Skeletal muscle tissue (tissue), 4 donors: ENCODE data around the gene HAND1. TPM values are rescaled to one million over a fixed set of nuclear protein-coding genes. Genes with fewer than 3 reads are reported as not detected.
A peak's percentile ranks its signal among the peaks of the same experiment; 100 is the strongest.

Experiments
- H3K27ac ChIP-seq: one replicate; pipeline ENCODE4 v1.7.0; 2013; ENCODE audit warnings: mild to moderate bottlenecking, low read depth, low read length, inconsistent platforms
- H3K27me3 ChIP-seq, 3 donors: one replicate each; pipeline ENCODE4 v1.7.0; 2013; ENCODE audit warnings: low read length in 3 of 3; ENCODE audit not compliant: control insufficient read depth in 3 of 3, insufficient read depth in 3 of 3
- H3K36me3 ChIP-seq, 3 donors: one replicate each; pipeline ENCODE4 v1.7.0; 2013; ENCODE audit warnings: low read length in 3 of 3; ENCODE audit not compliant: control insufficient read depth in 3 of 3, insufficient read depth in 3 of 3
- H3K4me1 ChIP-seq, 3 donors: one replicate each; pipeline ENCODE4 v1.7.0; 2013; ENCODE audit warnings: low read length in 3 of 3, mild to moderate bottlenecking in 3 of 3; ENCODE audit not compliant: control insufficient read depth in 3 of 3, insufficient read depth in 3 of 3
- H3K4me3 ChIP-seq, 3 donors: one replicate each; pipeline ENCODE4 v1.7.0; 2013; ENCODE audit warnings: low read length in 3 of 3
- H3K9ac ChIP-seq, 3 donors: one replicate each; pipeline ENCODE4 v1.7.0; 2013; ENCODE audit warnings: low read length in 3 of 3, mild to moderate bottlenecking in 3 of 3, moderate library complexity in 2 of 3, low read depth in 1 of 3
- H3K9me3 ChIP-seq, 3 donors: one replicate each; pipeline ENCODE4 v1.7.0; 2013; ENCODE audit warnings: low read length in 3 of 3; ENCODE audit not compliant: control insufficient read depth in 3 of 3
- total RNA-seq: library from RNA; depleted of rRNA; stranded (reverse); fragments of >200 nt; gene quantifications from one replicate; pipeline ENCODE4 v1.2.3, GENCODE V29; 2014
- donor health status: Osteomylitis.

The HAND1 gene
- total RNA-seq, 1 donor from 2014 or later, result not detected

DNA sequence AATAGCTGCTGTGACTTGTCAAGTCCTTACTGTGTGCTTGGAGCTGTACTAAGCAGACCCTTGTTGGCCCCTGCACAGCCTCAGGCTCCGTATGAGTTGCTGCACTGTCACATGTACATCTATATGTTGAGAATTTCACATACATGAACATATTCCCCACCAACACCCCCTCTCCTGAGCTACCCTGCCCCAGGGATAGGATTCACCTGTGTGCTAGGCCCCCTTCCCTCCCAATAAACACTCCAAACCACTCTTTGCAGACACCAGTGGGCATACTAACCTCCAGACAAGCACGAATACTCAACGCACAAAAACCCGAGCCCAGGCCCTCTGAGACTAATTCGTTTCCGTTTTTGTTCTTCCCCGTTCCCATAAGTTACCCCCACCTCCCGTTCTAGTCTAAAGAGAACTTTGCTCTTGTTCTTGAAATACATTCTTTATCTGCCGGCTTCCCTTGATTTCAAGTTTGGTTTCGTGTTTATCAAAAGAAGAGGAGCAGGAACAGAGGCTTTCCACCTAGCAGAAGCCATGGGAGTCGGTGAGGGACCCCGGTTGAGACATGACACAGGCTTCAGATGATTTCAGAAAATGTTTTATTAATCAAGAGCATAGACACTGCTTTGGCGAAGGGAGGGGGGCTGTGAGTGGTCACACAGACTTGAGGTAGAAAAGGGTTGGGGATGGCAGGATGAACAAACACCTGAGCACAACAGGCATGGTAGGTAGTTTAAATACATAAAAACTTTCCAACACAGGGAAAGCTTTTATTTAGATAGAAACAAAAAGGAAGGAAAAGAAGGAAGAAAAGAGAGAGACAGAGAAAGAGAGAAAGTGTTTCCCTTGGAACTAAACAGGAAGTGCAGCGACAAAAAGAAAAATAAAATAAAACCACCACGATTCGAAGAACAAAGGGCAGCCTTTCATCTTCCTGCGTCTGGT lies 3.4 kb downstream of the HAND1 start:
- Histone ChIP-seq H3K4me1 (peaks cover 36 to 63% (median 56%) of the 10 kb centered on the region in 3 donors), H3K4me3 (no peak overlapping the region), H3K27me3 (peaks cover 92 to 97% (median 97%) of the 10 kb centered on the region in 3 donors), H3K9ac (no peak overlapping the region), H3K9me3 (no peaks in the 10 kb centered on the region), H3K36me3 (no peaks in the 10 kb centered on the region), H3K27ac (no peak overlapping the region)

- H3K9me3 ChIP-seq, result no peaks in the 10 kb centered on the region
- no peak overlapping the region for H3K27ac ChIP-seq
- H3K36me3 ChIP-seq, result no peaks in the 10 kb centered on the region
- H3K4me1 ChIP-seq, result peaks cover 31 to 54% (median 49%) of the 10 kb centered on the region in 3 donors
- peak overlapping the region; percentile 14 to 35 (median 22) for H3K4me3 ChIP-seq
- peaks cover 89 to 93% (median 93%) of the 10 kb centered on the region in 3 donors for H3K27me3 ChIP-seq
- H3K9ac ChIP-seq, result peak overlapping the region in 1 of 3 donors; percentile 33
These were observed 4.3 kb downstream of the HAND1 start for GRCh38 chr5:154473581-154474283.

GRCh38 chr5:154472871-154473580 lies 5.0 kb downstream of the HAND1 start:
- no peak overlapping the region for H3K9ac ChIP-seq
- H3K27ac ChIP-seq, result no peak overlapping the region
- no peaks in the 10 kb centered on the region for H3K36me3 ChIP-seq
- peak overlapping the region; percentile 14 to 35 (median 22) for H3K4me3 ChIP-seq
- peaks cover 86 to 87% (median 87%) of the 10 kb centered on the region in 3 donors for H3K27me3 ChIP-seq
- no peaks in the 10 kb centered on the region for H3K9me3 ChIP-seq
- peaks cover 29 to 49% (median 47%) of the 10 kb centered on the region in 3 donors for H3K4me1 ChIP-seq

GRCh38 chr5:154470947-154471870 lies 6.8 kb downstream of the HAND1 start:
- H3K4me1 ChIP-seq, result peaks cover 18 to 31% (median 30%) of the 10 kb centered on the region in 3 donors
- H3K4me3 ChIP-seq, result no peak overlapping the region
- no peaks in the 10 kb centered on the region for H3K9me3 ChIP-seq
- H3K27me3 ChIP-seq, result peaks cover 69 to 74% (median 73%) of the 10 kb centered on the region in 3 donors
- no peak overlapping the region for H3K9ac ChIP-seq
- no peak overlapping the region for H3K27ac ChIP-seq
- H3K36me3 ChIP-seq, result no peaks in the 10 kb centered on the region

- H3K27ac ChIP-seq, result no peak overlapping the region
- peaks cover 13 to 20% (median 20%) of the 10 kb centered on the region in 3 donors for H3K4me1 ChIP-seq
- no peaks in the 10 kb centered on the region for H3K9me3 ChIP-seq
- no peak overlapping the region for H3K9ac ChIP-seq
- H3K36me3 ChIP-seq, result no peaks in the 10 kb centered on the region
- no peak overlapping the region for H3K4me3 ChIP-seq
- peaks cover 59 to 63% (median 62%) of the 10 kb centered on the region in 3 donors for H3K27me3 ChIP-seq
These were observed 7.9 kb downstream of the HAND1 start for GRCh38 chr5:154470137-154470536.

DNA sequence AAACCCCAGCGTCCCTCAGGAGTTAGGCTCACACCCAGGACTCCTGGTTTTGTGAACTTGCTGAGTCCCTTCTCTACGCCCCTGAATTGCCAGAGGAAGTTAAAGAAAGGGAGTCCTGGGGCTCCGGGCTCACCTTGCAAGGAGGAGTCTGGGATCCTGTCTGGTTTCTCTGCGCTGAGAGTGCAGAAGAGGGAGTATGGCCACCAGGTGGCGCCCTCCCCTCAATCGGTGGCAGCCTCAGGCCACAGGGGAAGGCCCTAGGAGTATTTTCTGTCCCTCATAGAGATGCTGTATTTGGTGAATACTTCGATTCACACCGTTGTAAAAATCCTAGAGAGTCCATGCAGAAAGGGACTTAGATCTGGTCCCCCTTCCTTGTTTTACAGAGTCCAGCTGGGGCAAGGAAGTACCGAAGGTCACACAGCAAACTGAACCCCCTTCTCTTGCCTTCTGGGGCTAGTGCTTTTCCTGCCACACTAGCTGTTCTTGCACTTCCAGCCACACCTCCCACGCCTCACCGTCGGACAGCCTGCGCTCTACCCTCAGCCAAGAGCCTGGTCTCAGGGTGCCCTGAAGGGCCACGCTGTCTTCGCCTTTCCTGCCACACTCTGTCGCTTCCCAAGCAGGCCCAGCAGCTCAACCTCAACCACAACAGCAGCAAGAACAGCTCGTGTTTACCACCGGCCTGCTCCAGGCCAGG lies 10.2 kb downstream of the HAND1 start:
- Histone ChIP-seq H3K27ac (no peak overlapping the region), H3K4me1 (peaks cover under 1 to 3% (median 1%) of the 10 kb centered on the region in 3 donors), H3K4me3 (no peak overlapping the region), H3K9me3 (no peaks in the 10 kb centered on the region), H3K27me3 (peaks cover 35 to 40% (median 39%) of the 10 kb centered on the region in 3 donors), H3K36me3 (no peaks in the 10 kb centered on the region), H3K9ac (no peak overlapping the region)

DNA sequence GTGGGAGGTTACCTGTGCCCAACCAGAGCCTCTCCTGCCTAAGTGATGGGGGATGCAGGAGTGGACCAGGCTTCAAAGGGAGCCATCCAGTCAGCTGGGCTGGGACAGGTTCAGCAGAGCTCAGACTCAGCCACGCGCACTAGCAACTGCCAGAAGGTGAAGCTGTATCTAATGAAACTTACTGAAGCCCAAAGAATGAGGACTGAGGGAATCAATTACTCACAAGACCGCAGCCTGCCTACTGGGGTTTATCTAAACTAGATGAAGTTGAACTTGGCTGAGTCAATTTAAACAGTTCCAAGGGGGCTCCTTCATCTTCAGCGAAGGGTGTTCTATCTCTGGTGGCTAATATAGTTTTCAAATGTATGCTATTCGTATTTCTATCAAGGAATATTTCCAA lies 11.4 kb downstream of the HAND1 start:
- H3K4me1 ChIP-seq, result no peaks in the 10 kb centered on the region
- peaks cover 24 to 30% (median 27%) of the 10 kb centered on the region in 3 donors for H3K27me3 ChIP-seq
- no peaks in the 10 kb centered on the region for H3K36me3 ChIP-seq
- no peak overlapping the region for H3K27ac ChIP-seq
- no peak overlapping the region for H3K4me3 ChIP-seq
- H3K9me3 ChIP-seq, result no peaks in the 10 kb centered on the region
- no peak overlapping the region for H3K9ac ChIP-seq

GRCh38 chr5:154466147-154466546 lies 11.9 kb downstream of the HAND1 start:
- Histone ChIP-seq H3K36me3 (no peaks in the 10 kb centered on the region), H3K27ac (no peak overlapping the region), H3K4me3 (no peak overlapping the region), H3K9me3 (no peaks in the 10 kb centered on the region), H3K4me1 (no peaks in the 10 kb centered on the region), H3K27me3 (peaks cover 19 to 24% (median 22%) of the 10 kb centered on the region in 3 donors), H3K9ac (no peak overlapping the region)
